ENCODE data around the gene ARFGAP3.
"Not testable (repeated sequence)": the region's sequence is repeated elsewhere in the genome, so short reads cannot be mapped to it uniquely, and the experiment has no call there.

The ARFGAP3 gene

GRCh38 chr22:42792909-42793847 is 63.9 kb downstream of the ARFGAP3 start:
- no peak for DNase-seq

- no peak for DNase-seq
Measured at GRCh38 chr22:42792453-42792908, 64.6 kb downstream of the ARFGAP3 start.

GRCh38 chr22:42791721-42792452 is 65.2 kb downstream of the ARFGAP3 start:
- DNase-seq: no peak

GRCh38 chr22:42788466-42788865 is 68.6 kb downstream of the ARFGAP3 start:
- no peak for DNase-seq

GRCh38 chr22:42788021-42788420 is 69.1 kb downstream of the ARFGAP3 start:
- DNase-seq: no peak

- no peak for DNase-seq
Measured at GRCh38 chr22:42787357-42787736, 69.7 kb downstream of the ARFGAP3 start.

- no peak for DNase-seq
Measured at GRCh38 chr22:42786606-42787356, 70.3 kb downstream of the ARFGAP3 start.

- no peak for DNase-seq
Measured at GRCh38 chr22:42785706-42786499, 71.2 kb downstream of the ARFGAP3 start.

- DNase-seq: not testable (repeated sequence)
Measured at GRCh38 chr22:42782306-42782705, 74.8 kb downstream of the ARFGAP3 start.

GRCh38 chr22:42780070-42780540 is 77.0 kb downstream of the ARFGAP3 start:
- DNase-seq: no peak

- DNase-seq: no peak
Measured at GRCh38 chr22:42777126-42777525, 79.9 kb downstream of the ARFGAP3 start.

- DNase-seq: no peak
Measured at GRCh38 chr22:42773167-42773566, 83.9 kb downstream of the ARFGAP3 start.

GRCh38 chr22:42772647-42773046 is 84.4 kb downstream of the ARFGAP3 start:
- no peak for DNase-seq

- DNase-seq: no peak
Measured at GRCh38 chr22:42770941-42771647, 86.0 kb downstream of the ARFGAP3 start.

- DNase-seq: no peak
Measured at GRCh38 chr22:42770448-42770726, 86.7 kb downstream of the ARFGAP3 start.

- DNase-seq: no peak
Measured at GRCh38 chr22:42769574-42770447, 87.3 kb downstream of the ARFGAP3 start.

GRCh38 chr22:42769238-42769573 is 87.9 kb downstream of the ARFGAP3 start:
- DNase-seq: no peak

- DNase-seq: no peak
Measured at GRCh38 chr22:42768385-42769035, 88.6 kb downstream of the ARFGAP3 start.

- DNase-seq: no peak
Measured at GRCh38 chr22:42766860-42767259, 90.2 kb downstream of the ARFGAP3 start.

- no peak for DNase-seq
Measured at GRCh38 chr22:42764895-42765363, 92.1 kb downstream of the ARFGAP3 start.
